K562 (cell line): ENCODE data around the gene STARD13. TPM values are rescaled to one million over a fixed set of nuclear protein-coding genes. Genes with fewer than 3 reads are reported as not detected.

Experiments
- ETV1 ChIP-seq: fragments of 450-650 bp; conservative IDR thresholded peaks from 2 replicates; pipeline ENCODE4 v1.6.1; 2016; ENCODE audit warnings: missing genetic modification characterization, control low read depth, low read depth, missing compliant biosample characterization
- FOXM1 ChIP-seq, 2 experiments: fragments of 450-650 bp in 1 of 2; sonication (generic) in 1 of 2; formaldehyde crosslinking in 1 of 2; IDR thresholded peaks; 2 replicates each; pipeline versions ENCODE4 v1.6.1 to v1.9.0; 2017 to 2022; ENCODE audit warnings: low read depth in 2 of 2, mild to moderate bottlenecking in 2 of 2, missing genetic modification reagents in 1 of 2, moderate library complexity in 1 of 2
- JUN ChIP-seq, 2 experiments: sonication (generic) in 1 of 2; formaldehyde crosslinking in 1 of 2; IDR thresholded peaks; 2 replicates each; pipeline versions ENCODE4 v1.6.1 to v1.8.0; 2012 to 2022; ENCODE audit warnings: borderline replicate concordance in 2 of 2, mild to moderate bottlenecking in 2 of 2, improper control_type of control experiment in 1 of 2, low read depth in 1 of 2, low read length in 1 of 2, missing genetic modification reagents in 1 of 2
- MXI1 ChIP-seq: IDR thresholded peaks from 2 replicates; pipeline ENCODE4 v1.6.1; 2011; ENCODE audit warnings: low read depth, mild to moderate bottlenecking, improper control_type of control experiment, low read length
- SREBF1 ChIP-seq: fragments of 150-350 bp; IDR thresholded peaks from 2 replicates; pipeline ENCODE4 v1.6.1; 2014; ENCODE audit warnings: antibody characterized with exemption, low read depth, low read length, borderline replicate concordance
- TRIM28 ChIP-seq: fragments of 450-650 bp; IDR thresholded peaks from 2 replicates; pipeline ENCODE4 v1.6.1; 2017
- YBX1 ChIP-seq: fragments of 450-650 bp; IDR thresholded peaks from 2 replicates; pipeline ENCODE4 v1.7.1; 2016; ENCODE audit warnings: mild to moderate bottlenecking
- ZFP36 ChIP-seq: fragments of 150-350 bp; IDR thresholded peaks from 2 replicates; pipeline ENCODE4 v1.6.1; 2018; ENCODE audit warnings: low read length, low read depth; ENCODE audit not compliant: partially characterized antibody
- ZNF316 ChIP-seq: fragments of 450-650 bp; IDR thresholded peaks from 2 replicates; pipeline ENCODE4 v1.6.1; 2016
- polyA plus RNA-seq, 8 experiments: library from polyadenylated mRNA; depleted of rRNA in 4 of 8; stranded (reverse) in 5 of 8; unstranded in 3 of 8; fragments of >200 nt; fragmentation: Nextera tagmentation in 2 of 8; fragmentation: Illumina TruSeq in 1 of 8; extraction: Ambion mirVana in 2 of 8; extraction: Trizol in 1 of 8; gene quantifications; 2 replicates each; pipeline versions ENCODE4 v1.2.1 to v1.2.3, GENCODE V29; 2011 to 2014; ENCODE audit warnings: inconsistent platforms in 1 of 8, missing spikeins in 1 of 8
- total RNA-seq, 7 experiments: library from RNA; depleted of rRNA in 6 of 7; stranded (reverse); fragments of >200 nt in 6 of 7; fragmentation: Illumina TruSeq in 2 of 7; extraction: Trizol in 2 of 7; gene quantifications; 2 replicates each; pipeline versions ENCODE4 v1.2.1 to v1.2.3, GENCODE V29; 2011 to 2021; ENCODE audit warnings: low replicate concordance in 1 of 7
- TF ChIP-seq, protein P1 (sequence below): fragments of 200-800 bp; sonication (Bioruptor generic); IDR thresholded peaks from 2 replicates; pipeline ENCODE4 v1.6.1; 2017; ENCODE audit warnings: missing genetic modification characterization, missing compliant biosample characterization
- TF ChIP-seq, protein P2 (sequence below): fragments of 250-450 bp; sonication (Bioruptor Pico); IDR thresholded peaks from 2 replicates; pipeline ENCODE4 v1.8.0; 2022; ENCODE audit warnings: moderate library complexity, mild to moderate bottlenecking, inconsistent platforms
- TF ChIP-seq, protein P3 (sequence below): fragments of 450-650 bp; formaldehyde crosslinking; IDR thresholded peaks from 2 replicates; pipeline ENCODE4 v1.4.0; 2022; ENCODE audit warnings: missing genetic modification characterization
- TF ChIP-seq, protein P4 (sequence below): fragments of 200-800 bp; sonication (Bioruptor generic); IDR thresholded peaks from 2 replicates; pipeline ENCODE4 v1.6.1; 2017; ENCODE audit warnings: missing genetic modification characterization, missing compliant biosample characterization
- TF ChIP-seq, protein P5 (sequence below): sonication (generic); formaldehyde crosslinking; IDR thresholded peaks from 2 replicates; pipeline ENCODE4 v1.8.0; 2023; ENCODE audit warnings: missing genetic modification reagents, mild to moderate bottlenecking, borderline replicate concordance

The STARD13 gene
- total and polyA plus RNA-seq, 9 of the 15 experiments (the other 6 are each of a cell fraction or from before 2014, with no cell fraction given), result 0.11 TPM; not detected in 8

DNA sequence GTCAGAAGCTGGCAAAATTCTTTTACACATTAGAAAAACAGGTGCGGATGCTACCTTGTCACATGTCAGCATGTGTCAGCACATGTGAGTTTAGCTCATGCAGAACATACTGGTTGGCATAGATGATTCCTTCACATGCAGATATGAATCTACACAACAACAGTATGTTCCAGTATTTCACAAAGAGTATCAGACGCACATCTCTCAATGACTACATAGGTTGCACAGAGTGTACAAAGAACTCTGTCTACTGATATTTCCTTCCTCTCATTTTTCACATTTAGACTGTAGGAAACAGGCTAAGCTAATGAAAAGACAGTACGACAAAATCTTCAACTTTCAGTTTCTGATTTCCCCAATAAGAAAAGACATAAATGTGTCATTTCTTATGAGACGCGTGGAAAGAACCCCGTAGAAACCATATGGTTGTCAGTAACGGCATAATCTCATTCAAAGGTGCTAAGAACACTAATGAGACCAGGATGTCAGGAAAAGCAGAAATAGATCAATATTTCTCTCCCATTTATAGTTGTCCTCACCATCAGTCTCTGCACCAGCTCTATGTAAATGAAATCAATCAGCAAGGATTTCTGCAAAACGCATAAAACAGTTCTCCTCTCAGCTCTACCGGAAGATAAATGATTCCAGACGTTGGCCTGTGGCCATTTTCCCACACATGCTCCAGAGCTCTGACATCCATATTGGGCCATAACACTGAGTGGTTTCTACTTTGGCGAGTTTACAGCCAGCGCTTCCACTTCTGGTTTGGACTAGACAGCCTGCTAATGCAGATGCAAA lies 81.2 kb downstream of the STARD13 start (continued):
- TF ChIP-seq, protein P1, sequence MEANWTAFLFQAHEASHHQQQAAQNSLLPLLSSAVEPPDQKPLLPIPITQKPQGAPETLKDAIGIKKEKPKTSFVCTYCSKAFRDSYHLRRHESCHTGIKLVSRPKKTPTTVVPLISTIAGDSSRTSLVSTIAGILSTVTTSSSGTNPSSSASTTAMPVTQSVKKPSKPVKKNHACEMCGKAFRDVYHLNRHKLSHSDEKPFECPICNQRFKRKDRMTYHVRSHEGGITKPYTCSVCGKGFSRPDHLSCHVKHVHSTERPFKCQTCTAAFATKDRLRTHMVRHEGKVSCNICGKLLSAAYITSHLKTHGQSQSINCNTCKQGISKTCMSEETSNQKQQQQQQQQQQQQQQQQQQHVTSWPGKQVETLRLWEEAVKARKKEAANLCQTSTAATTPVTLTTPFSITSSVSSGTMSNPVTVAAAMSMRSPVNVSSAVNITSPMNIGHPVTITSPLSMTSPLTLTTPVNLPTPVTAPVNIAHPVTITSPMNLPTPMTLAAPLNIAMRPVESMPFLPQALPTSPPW, result no peak
- TF ChIP-seq ZNF316, result no peak
- TF ChIP-seq FOXM1 (IDR thresholded peaks at IDR 0.05; ENCODE audit: low read depth), result no peak
- no peak for TF ChIP-seq FOXM1 (CRISPR knock-in tag; IDR thresholded peaks at IDR 0.05; ENCODE audit: low read depth)
- no peak for TF ChIP-seq YBX1
- TF ChIP-seq, protein P2, sequence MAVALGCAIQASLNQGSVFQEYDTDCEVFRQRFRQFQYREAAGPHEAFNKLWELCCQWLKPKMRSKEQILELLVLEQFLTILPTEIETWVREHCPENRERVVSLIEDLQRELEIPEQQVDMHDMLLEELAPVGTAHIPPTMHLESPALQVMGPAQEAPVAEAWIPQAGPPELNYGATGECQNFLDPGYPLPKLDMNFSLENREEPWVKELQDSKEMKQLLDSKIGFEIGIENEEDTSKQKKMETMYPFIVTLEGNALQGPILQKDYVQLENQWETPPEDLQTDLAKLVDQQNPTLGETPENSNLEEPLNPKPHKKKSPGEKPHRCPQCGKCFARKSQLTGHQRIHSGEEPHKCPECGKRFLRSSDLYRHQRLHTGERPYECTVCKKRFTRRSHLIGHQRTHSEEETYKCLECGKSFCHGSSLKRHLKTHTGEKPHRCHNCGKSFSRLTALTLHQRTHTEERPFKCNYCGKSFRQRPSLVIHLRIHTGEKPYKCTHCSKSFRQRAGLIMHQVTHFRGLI, result no peak
- TF ChIP-seq, protein P3, sequence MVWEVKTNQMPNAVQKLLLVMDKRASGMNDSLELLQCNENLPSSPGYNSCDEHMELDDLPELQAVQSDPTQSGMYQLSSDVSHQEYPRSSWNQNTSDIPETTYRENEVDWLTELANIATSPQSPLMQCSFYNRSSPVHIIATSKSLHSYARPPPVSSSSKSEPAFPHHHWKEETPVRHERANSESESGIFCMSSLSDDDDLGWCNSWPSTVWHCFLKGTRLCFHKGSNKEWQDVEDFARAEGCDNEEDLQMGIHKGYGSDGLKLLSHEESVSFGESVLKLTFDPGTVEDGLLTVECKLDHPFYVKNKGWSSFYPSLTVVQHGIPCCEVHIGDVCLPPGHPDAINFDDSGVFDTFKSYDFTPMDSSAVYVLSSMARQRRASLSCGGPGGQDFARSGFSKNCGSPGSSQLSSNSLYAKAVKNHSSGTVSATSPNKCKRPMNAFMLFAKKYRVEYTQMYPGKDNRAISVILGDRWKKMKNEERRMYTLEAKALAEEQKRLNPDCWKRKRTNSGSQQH (CRISPR knock-in tag), result no peak
- no peak for TF ChIP-seq MXI1
- TF ChIP-seq, protein P4, sequence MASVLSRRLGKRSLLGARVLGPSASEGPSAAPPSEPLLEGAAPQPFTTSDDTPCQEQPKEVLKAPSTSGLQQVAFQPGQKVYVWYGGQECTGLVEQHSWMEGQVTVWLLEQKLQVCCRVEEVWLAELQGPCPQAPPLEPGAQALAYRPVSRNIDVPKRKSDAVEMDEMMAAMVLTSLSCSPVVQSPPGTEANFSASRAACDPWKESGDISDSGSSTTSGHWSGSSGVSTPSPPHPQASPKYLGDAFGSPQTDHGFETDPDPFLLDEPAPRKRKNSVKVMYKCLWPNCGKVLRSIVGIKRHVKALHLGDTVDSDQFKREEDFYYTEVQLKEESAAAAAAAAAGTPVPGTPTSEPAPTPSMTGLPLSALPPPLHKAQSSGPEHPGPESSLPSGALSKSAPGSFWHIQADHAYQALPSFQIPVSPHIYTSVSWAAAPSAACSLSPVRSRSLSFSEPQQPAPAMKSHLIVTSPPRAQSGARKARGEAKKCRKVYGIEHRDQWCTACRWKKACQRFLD (CRISPR knock-in tag), result no peak
- no peak for TF ChIP-seq SREBF1
- no peak for TF ChIP-seq JUN (IDR thresholded peaks at IDR 0.05; ENCODE audit: borderline replicate concordance, low read depth, low read length)
- TF ChIP-seq JUN (CRISPR knock-in tag; IDR thresholded peaks at IDR 0.05; ENCODE audit: borderline replicate concordance), result no peak
- TF ChIP-seq ZFP36, result no peak
- TF ChIP-seq, protein P5, sequence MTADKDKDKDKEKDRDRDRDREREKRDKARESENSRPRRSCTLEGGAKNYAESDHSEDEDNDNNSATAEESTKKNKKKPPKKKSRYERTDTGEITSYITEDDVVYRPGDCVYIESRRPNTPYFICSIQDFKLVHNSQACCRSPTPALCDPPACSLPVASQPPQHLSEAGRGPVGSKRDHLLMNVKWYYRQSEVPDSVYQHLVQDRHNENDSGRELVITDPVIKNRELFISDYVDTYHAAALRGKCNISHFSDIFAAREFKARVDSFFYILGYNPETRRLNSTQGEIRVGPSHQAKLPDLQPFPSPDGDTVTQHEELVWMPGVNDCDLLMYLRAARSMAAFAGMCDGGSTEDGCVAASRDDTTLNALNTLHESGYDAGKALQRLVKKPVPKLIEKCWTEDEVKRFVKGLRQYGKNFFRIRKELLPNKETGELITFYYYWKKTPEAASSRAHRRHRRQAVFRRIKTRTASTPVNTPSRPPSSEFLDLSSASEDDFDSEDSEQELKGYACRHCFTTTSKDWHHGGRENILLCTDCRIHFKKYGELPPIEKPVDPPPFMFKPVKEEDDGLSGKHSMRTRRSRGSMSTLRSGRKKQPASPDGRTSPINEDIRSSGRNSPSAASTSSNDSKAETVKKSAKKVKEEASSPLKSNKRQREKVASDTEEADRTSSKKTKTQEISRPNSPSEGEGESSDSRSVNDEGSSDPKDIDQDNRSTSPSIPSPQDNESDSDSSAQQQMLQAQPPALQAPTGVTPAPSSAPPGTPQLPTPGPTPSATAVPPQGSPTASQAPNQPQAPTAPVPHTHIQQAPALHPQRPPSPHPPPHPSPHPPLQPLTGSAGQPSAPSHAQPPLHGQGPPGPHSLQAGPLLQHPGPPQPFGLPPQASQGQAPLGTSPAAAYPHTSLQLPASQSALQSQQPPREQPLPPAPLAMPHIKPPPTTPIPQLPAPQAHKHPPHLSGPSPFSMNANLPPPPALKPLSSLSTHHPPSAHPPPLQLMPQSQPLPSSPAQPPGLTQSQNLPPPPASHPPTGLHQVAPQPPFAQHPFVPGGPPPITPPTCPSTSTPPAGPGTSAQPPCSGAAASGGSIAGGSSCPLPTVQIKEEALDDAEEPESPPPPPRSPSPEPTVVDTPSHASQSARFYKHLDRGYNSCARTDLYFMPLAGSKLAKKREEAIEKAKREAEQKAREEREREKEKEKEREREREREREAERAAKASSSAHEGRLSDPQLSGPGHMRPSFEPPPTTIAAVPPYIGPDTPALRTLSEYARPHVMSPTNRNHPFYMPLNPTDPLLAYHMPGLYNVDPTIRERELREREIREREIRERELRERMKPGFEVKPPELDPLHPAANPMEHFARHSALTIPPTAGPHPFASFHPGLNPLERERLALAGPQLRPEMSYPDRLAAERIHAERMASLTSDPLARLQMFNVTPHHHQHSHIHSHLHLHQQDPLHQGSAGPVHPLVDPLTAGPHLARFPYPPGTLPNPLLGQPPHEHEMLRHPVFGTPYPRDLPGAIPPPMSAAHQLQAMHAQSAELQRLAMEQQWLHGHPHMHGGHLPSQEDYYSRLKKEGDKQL, result no peak
- no peak for TF ChIP-seq TRIM28
- TF ChIP-seq ETV1 (tag), result no peak
